ENCODE data around the gene EPAS1. TPM values are rescaled to one million over a fixed set of nuclear protein-coding genes. Genes with fewer than 3 reads are reported as not detected.

Gene EPAS1
- total RNA-seq, 6 experiments from 2014 or later: 101 to 232 (median 170) TPM

DNA sequence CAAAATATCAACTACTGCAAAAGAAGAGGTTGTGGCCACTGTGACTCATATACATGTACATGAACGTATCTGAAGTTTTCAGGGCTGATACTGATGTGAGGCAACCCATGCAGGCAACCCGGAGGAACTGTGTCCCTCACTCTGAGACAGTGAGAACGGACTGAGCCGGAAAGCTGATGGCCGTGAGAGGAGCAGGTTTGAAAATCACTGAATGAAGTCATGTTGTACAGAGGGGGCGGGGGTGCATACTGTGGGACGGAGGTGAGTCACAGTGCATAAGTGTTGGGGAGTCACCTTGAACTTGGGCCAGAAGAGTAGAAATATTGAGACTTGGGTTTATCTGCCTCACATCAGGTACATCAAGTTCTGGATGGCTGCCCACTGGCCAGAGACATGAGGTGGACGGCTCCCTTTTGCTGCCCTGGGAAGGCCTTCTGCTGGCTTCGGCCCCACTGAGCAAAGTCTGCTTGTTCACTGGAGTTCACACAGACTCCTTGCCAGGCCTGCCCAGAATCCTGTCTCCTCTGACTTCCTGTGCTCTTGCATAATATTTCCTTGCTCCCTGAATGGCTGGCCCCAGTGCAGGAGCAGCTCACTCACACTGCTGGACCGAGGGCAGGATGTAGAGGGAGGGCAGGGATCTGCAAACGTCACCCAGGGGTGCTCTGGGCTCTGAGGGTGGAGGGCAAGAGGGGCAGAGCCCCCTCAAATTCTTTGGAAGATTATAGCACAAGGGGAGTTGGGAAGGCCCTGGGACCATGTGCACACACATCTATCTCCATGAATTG is 18.1 kb downstream of the EPAS1 start:
- WGBS (ENCODE audit: insufficient coverage, low coverage, low lambda C conversion rate, missing lambda C conversion rate): 5% methylated on average over 8 of the region's 11 CpGs
- no peaks in the 10 kb centered on the region for H3K36me3 ChIP-seq
- peaks cover 5 to 94% (median 49%) of the 10 kb centered on the region in 4 donors for H3K4me1 ChIP-seq
- no peaks in the 10 kb centered on the region for H3K27me3 ChIP-seq
- TF ChIP-seq POLR2A (IDR thresholded peaks at IDR 0.05): peak; percentile 52
- TF ChIP-seq, protein P1, sequence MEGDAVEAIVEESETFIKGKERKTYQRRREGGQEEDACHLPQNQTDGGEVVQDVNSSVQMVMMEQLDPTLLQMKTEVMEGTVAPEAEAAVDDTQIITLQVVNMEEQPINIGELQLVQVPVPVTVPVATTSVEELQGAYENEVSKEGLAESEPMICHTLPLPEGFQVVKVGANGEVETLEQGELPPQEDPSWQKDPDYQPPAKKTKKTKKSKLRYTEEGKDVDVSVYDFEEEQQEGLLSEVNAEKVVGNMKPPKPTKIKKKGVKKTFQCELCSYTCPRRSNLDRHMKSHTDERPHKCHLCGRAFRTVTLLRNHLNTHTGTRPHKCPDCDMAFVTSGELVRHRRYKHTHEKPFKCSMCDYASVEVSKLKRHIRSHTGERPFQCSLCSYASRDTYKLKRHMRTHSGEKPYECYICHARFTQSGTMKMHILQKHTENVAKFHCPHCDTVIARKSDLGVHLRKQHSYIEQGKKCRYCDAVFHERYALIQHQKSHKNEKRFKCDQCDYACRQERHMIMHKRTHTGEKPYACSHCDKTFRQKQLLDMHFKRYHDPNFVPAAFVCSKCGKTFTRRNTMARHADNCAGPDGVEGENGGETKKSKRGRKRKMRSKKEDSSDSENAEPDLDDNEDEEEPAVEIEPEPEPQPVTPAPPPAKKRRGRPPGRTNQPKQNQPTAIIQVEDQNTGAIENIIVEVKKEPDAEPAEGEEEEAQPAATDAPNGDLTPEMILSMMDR (IDR thresholded peaks at IDR 0.05): no peak
- H3K27ac ChIP-seq: peak overlapping the region; percentile 66 to 86 (median 80)
- DNase-seq (peak; percentile 97 to 99 (median 97)), ATAC-seq (peak; percentile 75 to 87 (median 82))
- H3K4me3 ChIP-seq: peak overlapping the region in 1 of 3 donors; percentile 9
- intact Hi-C loops (cut with DNase I): no loop called here
- no peaks in the 10 kb centered on the region for H3K9me3 ChIP-seq

DNA sequence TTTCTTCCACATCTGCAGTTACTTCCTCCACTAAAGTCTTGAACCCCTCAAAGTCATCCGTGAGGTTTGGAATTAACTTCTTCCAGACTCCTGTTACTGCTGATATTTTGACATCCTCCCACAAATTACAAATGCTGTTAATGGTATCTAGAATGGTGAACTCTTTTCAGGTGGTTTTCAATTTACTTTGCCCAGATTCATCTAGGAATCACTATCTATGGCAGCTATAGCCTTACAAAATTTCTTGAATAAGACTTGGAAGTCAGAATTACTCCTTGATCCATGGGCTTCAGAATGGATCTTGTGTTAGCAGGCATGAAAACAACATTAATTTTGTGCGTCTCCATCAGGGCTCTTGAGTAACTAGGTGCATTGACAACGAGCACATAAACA is 19.9 kb downstream of the EPAS1 start:
- intact Hi-C loops (cut with DNase I): no loop called here
- no peak for TF ChIP-seq POLR2A (IDR thresholded peaks at IDR 0.05)
- TF ChIP-seq, protein P1 (IDR thresholded peaks at IDR 0.05): no peak
- H3K4me1 ChIP-seq: peaks cover 5 to 94% (median 48%) of the 10 kb centered on the region in 4 donors
- no peaks in the 10 kb centered on the region for H3K36me3 ChIP-seq
- no peaks in the 10 kb centered on the region for H3K27me3 ChIP-seq
- H3K27ac ChIP-seq: peak overlapping the region; percentile 15 to 80 (median 66)
- no peaks in the 10 kb centered on the region for H3K9me3 ChIP-seq
- DNase-seq: no peak
- no peak for ATAC-seq
- no peak overlapping the region for H3K4me3 ChIP-seq
- WGBS (ENCODE audit: insufficient coverage, low coverage, low lambda C conversion rate, missing lambda C conversion rate): 69% methylated on average over 3 of the region's 3 CpGs

DNA sequence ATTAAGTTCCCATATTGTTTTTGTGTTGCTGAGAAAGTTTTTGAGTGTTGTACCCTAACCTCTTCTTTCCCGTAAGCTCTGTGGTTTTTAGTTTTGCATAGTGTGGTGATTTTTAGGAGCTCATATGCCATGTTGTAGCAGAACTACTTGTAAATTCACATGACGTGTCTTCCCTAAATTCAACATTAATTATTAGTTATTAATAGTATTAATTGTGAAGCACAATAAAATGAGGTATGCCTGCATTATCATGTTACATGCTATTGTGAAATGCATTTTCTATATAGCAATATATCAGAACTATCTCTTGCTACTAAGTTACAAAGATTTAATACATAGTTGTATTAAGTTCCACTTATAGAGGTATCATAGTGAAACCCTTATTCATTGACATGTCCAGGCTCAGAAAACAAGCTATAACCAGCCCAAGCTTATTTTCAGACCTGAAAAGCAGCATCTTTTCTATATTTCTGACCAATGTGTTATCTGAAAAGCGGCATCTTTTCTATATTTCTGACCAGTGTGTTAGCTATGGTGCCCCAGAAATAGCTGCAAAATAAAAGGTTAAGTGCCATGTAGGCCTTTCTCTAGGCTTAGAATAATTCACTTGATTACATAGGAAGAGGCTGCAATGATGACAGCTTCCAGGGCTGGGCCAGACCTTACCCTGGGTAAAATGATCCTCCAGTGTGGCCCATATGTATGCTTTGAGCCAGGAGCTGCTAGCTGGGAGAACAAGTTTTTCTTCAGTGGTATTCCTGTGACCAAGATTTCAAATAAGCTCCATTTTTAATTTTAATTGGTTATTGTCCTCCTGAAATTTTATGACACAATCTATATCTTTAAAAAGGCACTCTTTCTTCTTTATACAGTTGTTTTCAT is 21.6 kb downstream of the EPAS1 start:
- peak; percentile 26 for TF ChIP-seq POLR2A (IDR thresholded peaks at IDR 0.05)
- TF ChIP-seq, protein P1 (IDR thresholded peaks at IDR 0.05): no peak
- no peaks in the 10 kb centered on the region for H3K27me3 ChIP-seq
- DNase-seq: no peak
- 73% methylated on average over 3 of the region's 3 CpGs for WGBS (ENCODE audit: insufficient coverage, low coverage, low lambda C conversion rate, missing lambda C conversion rate)
- H3K4me1 ChIP-seq: peaks cover 5 to 93% (median 46%) of the 10 kb centered on the region in 4 donors
- no peak overlapping the region for H3K4me3 ChIP-seq
- no peak for ATAC-seq
- H3K9me3 ChIP-seq: no peaks in the 10 kb centered on the region
- no peaks in the 10 kb centered on the region for H3K36me3 ChIP-seq
- H3K27ac ChIP-seq: peak overlapping the region; percentile 31 to 82 (median 69)
- intact Hi-C loops (cut with DNase I): no loop called here

DNA sequence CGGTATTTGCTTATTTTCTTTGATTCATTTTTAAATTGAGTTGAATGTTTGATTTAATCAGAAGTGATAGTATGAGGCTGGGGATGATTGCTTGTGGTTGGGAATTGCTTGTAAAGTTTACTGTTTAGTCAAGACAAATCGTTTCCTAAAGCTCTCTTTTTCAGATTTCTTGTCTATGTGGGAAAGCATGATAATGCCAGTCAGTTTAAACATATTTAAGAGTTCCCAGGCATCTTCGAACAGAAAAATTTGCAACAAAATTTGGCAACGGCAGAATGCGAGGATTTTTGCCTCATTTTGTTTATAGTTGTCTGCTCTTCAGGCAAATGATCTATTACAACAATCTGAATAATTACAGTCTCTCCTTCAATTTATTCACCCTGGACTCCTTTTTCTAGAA is 22.5 kb downstream of the EPAS1 start:
- ATAC-seq: no peak
- Histone ChIP-seq H3K9me3 (no peaks in the 10 kb centered on the region), H3K27ac (peak overlapping the region; percentile 31 to 82 (median 69)), H3K27me3 (no peaks in the 10 kb centered on the region), H3K4me1 (peaks cover 4 to 93% (median 44%) of the 10 kb centered on the region in 4 donors), H3K4me3 (peak overlapping the region in 1 of 3 donors; percentile 6), H3K36me3 (no peaks in the 10 kb centered on the region)
- no peak for TF ChIP-seq POLR2A (IDR thresholded peaks at IDR 0.05)
- TF ChIP-seq, protein P1 (IDR thresholded peaks at IDR 0.05): no peak
- intact Hi-C loops (cut with DNase I): no loop called here
- WGBS (ENCODE audit: insufficient coverage, low coverage, low lambda C conversion rate, missing lambda C conversion rate): 23% methylated on average over 5 of the region's 5 CpGs
- DNase-seq: no peak
